Esophagus muscularis mucosa (tissue), 4 donors: ENCODE measurements around the gene USP20. TPM values are rescaled to one million over a fixed set of nuclear protein-coding genes. Genes with fewer than 3 reads are reported as not detected.

Experiments
- DNase-seq: peaks from one replicate; pipeline ENCODE4 v3.0.0-alpha.2; 2017; ENCODE audit errors: extremely low spot score
- H3K27ac ChIP-seq, 4 donors: fragments of 200-600 bp; sonication (generic); replicated peaks in 1 of 4; 1 replicate in 3 of 4; 2 replicates in 1 of 4; pipeline ENCODE4 v1.5.1; 2016 to 2019; ENCODE audit warnings: mild to moderate bottlenecking in 1 of 4
- H3K27me3 ChIP-seq, 4 donors: fragments of 200-600 bp; sonication (generic); one replicate each; pipeline versions ENCODE4 v1.5.1 to v1.6.0; 2016 to 2019
- H3K36me3 ChIP-seq, 4 donors: fragments of 200-600 bp; sonication (generic); one replicate each; pipeline ENCODE4 v1.5.1; 2016 to 2019
- H3K4me1 ChIP-seq, 4 donors: fragments of 200-600 bp; sonication (generic); one replicate each; pipeline ENCODE4 v1.5.1; 2016 to 2019
- H3K4me3 ChIP-seq, 4 donors: fragments of 200-600 bp; sonication (generic); 1 replicate in 2 of 4; 2 replicates in 2 of 4; pipeline ENCODE4 v1.5.1; 2016 to 2019; ENCODE audit warnings: mild to moderate bottlenecking in 4 of 4, moderate library complexity in 1 of 4
- H3K9me3 ChIP-seq, 4 donors: fragments of 200-600 bp; sonication (generic); 1 replicate in 3 of 4; 2 replicates in 1 of 4; pipeline ENCODE4 v1.5.1; 2016 to 2019
- EP300 ChIP-seq: sonication (generic); formaldehyde crosslinking; IDR thresholded peaks from one replicate; pipeline ENCODE4 v1.6.1; 2017; ENCODE audit warnings: antibody characterized with exemption
- POLR2A ChIP-seq: fragments of 450-650 bp; IDR thresholded peaks from one replicate; pipeline ENCODE4 v1.6.1; 2017; ENCODE audit warnings: antibody characterized with exemption, moderate library complexity, mild to moderate bottlenecking, low read depth
- POLR2AphosphoS5 ChIP-seq, 2 donors: sonication (generic); formaldehyde crosslinking; IDR thresholded peaks; one replicate each; pipeline ENCODE4 v1.6.1; 2017; ENCODE audit warnings: antibody characterized with exemption in 2 of 2
- WGBS: methylation state at CpG from one replicate; pipeline ENCODE4 v1.1.5; 2018; 5-methylcytosine and 5-hydroxymethylcytosine counted together
- intact Hi-C: fragments of 100-400 bp; cut with DNase I; formaldehyde crosslinking; loops from one replicate; pipeline ENCODE4 v1.15.1; 2023
- total RNA-seq, 4 donors: library from RNA; depleted of rRNA; stranded (reverse); fragments of >200 nt; gene quantifications; one replicate each; pipeline versions ENCODE4 v1.1.0 to v1.2.1, GENCODE V29; 2016
- TF ChIP-seq, protein P1 (sequence below), 3 experiments: fragments of 200-600 bp in 2 of 3; fragments of 450-650 bp in 1 of 3; sonication (generic) in 2 of 3; IDR thresholded peaks; one replicate each; pipeline ENCODE4 v1.5.1; 2017 to 2019; ENCODE audit warnings: antibody characterized with exemption in 3 of 3, mild to moderate bottlenecking in 2 of 3, moderate library complexity in 1 of 3

The USP20 gene
- total RNA-seq, 4 donors from 2014 or later, result 31.1 to 45.3 (median 38.7) TPM

DNA sequence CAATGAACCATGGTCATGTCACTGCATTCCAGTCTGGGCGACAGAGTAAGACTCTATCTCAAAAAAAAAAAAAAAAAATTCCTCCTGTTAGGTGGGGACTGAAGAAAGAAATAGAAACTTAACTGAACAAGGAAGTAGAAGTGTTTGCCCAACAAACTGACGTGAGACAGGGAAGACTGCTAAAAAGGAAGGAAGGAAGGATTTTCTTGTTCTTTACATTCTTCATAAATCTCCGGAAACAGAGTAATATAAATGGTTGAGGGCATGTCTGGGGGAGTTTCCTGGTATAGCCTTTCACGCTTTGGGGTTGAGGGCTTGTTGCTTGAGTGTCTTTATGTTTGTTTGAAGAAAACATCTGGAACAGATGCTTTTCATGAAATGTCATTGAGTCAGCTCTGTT is 29.2 kb upstream of the USP20 start:
- Histone ChIP-seq H3K4me1 (peaks cover 10 to 31% (median 20%) of the 10 kb centered on the region in 4 donors), H3K27me3 (no peaks in the 10 kb centered on the region), H3K4me3 (no peak overlapping the region), H3K27ac (no peak overlapping the region), H3K36me3 (peaks cover 19 to 55% (median 41%) of the 10 kb centered on the region in 4 donors), H3K9me3 (no peaks in the 10 kb centered on the region)
- WGBS, result 74% methylated on average over 4 of the region's 4 CpGs
- no peak for DNase-seq
- intact Hi-C loops, result no loop called here
- TF ChIP-seq EP300 (no peak), POLR2A (no peak), POLR2AphosphoS5 (IDR thresholded peaks at IDR 0.05) (no peak)
- TF ChIP-seq, protein P1, sequence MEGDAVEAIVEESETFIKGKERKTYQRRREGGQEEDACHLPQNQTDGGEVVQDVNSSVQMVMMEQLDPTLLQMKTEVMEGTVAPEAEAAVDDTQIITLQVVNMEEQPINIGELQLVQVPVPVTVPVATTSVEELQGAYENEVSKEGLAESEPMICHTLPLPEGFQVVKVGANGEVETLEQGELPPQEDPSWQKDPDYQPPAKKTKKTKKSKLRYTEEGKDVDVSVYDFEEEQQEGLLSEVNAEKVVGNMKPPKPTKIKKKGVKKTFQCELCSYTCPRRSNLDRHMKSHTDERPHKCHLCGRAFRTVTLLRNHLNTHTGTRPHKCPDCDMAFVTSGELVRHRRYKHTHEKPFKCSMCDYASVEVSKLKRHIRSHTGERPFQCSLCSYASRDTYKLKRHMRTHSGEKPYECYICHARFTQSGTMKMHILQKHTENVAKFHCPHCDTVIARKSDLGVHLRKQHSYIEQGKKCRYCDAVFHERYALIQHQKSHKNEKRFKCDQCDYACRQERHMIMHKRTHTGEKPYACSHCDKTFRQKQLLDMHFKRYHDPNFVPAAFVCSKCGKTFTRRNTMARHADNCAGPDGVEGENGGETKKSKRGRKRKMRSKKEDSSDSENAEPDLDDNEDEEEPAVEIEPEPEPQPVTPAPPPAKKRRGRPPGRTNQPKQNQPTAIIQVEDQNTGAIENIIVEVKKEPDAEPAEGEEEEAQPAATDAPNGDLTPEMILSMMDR (IDR thresholded peaks at IDR 0.05), result no peak

GRCh38 chr9:129809346-129809745 is 25.9 kb upstream of the USP20 start:
- TF ChIP-seq, protein P1 (IDR thresholded peaks at IDR 0.05), result no peak
- TF ChIP-seq EP300 (no peak), POLR2AphosphoS5 (IDR thresholded peaks at IDR 0.05) (no peak), POLR2A (no peak)
- H3K4me1 ChIP-seq, result peaks cover under 1 to 23% (median 10%) of the 10 kb centered on the region in 4 donors
- peaks cover 25 to 80% (median 63%) of the 10 kb centered on the region in 4 donors for H3K36me3 ChIP-seq
- intact Hi-C loops, result no loop called here
- H3K9me3 ChIP-seq, result no peaks in the 10 kb centered on the region
- no peak for DNase-seq
- 74% methylated on average over 6 of the region's 11 CpGs for WGBS
- no peak overlapping the region for H3K27ac ChIP-seq
- no peak overlapping the region for H3K4me3 ChIP-seq
- H3K27me3 ChIP-seq, result no peaks in the 10 kb centered on the region

- intact Hi-C loops, result no loop called here
These were observed 25.1 kb upstream of the USP20 start for GRCh38 chr9:129810116-129810515.

DNA sequence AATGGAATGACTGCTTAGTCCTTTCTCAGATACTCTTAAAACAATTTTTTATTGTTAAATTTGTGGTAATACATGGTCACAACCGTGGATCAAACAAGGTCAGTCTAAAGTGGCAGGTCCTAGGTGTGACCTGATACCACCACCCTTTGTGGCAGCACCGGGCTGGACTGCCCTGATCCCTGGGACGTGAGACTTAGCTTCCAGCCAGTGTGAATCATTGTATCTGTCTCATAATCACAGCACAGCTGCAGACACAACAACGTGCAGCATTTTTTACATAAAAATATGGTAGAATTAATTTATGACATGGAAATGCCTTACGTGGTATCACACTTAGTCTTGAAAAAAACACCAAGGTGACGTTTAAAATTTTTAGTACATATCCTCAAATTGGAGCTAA is 24.5 kb upstream of the USP20 start:
- Histone ChIP-seq H3K27me3 (no peaks in the 10 kb centered on the region), H3K27ac (no peak overlapping the region), H3K4me3 (no peak overlapping the region), H3K9me3 (no peaks in the 10 kb centered on the region), H3K4me1 (peaks cover 0 to 9% (median under 1%) of the 10 kb centered on the region in 4 donors), H3K36me3 (peaks cover 34 to 86% (median 73%) of the 10 kb centered on the region in 4 donors)
- intact Hi-C loops, result no loop called here
- no peak for DNase-seq
- TF ChIP-seq, protein P1 (IDR thresholded peaks at IDR 0.05), result no peak
- no peak for TF ChIP-seq POLR2A
- no peak for TF ChIP-seq EP300
- no peak for TF ChIP-seq POLR2AphosphoS5 (IDR thresholded peaks at IDR 0.05)
- 81% methylated on average over 6 of the region's 6 CpGs for WGBS

More at GRCh38 chr9:129810116-129810515, 25.1 kb upstream of the USP20 start:
- Histone ChIP-seq H3K36me3 (peaks cover 28 to 85% (median 70%) of the 10 kb centered on the region in 4 donors), H3K4me1 (peaks cover 0 to 15% (median 7%) of the 10 kb centered on the region in 4 donors), H3K27me3 (no peaks in the 10 kb centered on the region), H3K9me3 (no peaks in the 10 kb centered on the region), H3K4me3 (no peak overlapping the region), H3K27ac (no peak overlapping the region)
- TF ChIP-seq, protein P1 (IDR thresholded peaks at IDR 0.05), result no peak
- TF ChIP-seq POLR2A (no peak), POLR2AphosphoS5 (IDR thresholded peaks at IDR 0.05) (no peak), EP300 (no peak)
- WGBS, result 91% methylated on average over 4 of the region's 11 CpGs
- DNase-seq, result no peak

DNA sequence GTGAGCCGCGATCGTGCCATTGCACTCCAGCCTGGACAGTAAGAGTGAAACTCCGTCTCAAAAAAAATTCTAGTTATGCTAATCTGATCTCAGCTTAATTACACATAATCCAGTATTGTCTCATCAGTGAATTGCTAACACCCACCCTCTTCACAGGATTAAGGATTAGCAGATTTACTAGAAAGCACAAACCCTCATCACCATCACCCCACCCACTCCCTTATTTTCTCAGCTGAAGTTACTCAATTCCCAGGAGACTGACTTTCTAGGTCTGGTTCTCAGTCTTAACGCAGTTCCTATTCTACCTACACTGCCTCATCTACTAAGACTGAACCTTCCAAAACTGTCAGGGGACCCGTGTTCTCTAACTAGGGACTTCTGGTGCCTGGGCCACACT is 23.3 kb upstream of the USP20 start:
- H3K27me3 ChIP-seq, result no peaks in the 10 kb centered on the region
- H3K36me3 ChIP-seq, result peaks cover 38 to 89% (median 80%) of the 10 kb centered on the region in 4 donors
- 89% methylated on average over 6 of the region's 6 CpGs for WGBS
- no peak overlapping the region for H3K27ac ChIP-seq
- intact Hi-C loops, result no loop called here
- no peak for DNase-seq
- H3K9me3 ChIP-seq, result no peaks in the 10 kb centered on the region
- H3K4me1 ChIP-seq, result no peaks in the 10 kb centered on the region
- H3K4me3 ChIP-seq, result no peak overlapping the region
- TF ChIP-seq EP300 (no peak), POLR2AphosphoS5 (IDR thresholded peaks at IDR 0.05) (no peak), POLR2A (no peak)
- TF ChIP-seq, protein P1 (IDR thresholded peaks at IDR 0.05), result no peak
